LHCN-M2 (cell line): Measurements from ENCODE around the gene SLC51B. TPM values are rescaled to one million over a fixed set of nuclear protein-coding genes. Genes with fewer than 3 reads are reported as not detected.
A peak's percentile ranks its signal among the peaks of the same experiment; 100 is the strongest.

ENCODE experiments used
- DNase-seq: peaks from one replicate; pipeline ENCODE4 v3.0.0-alpha.2; 2012; ENCODE audit warnings: low read depth
- total RNA-seq: library from RNA; depleted of rRNA; stranded (reverse); fragments of >200 nt; gene quantifications from 2 replicates; pipeline ENCODE4 v1.2.3, GENCODE V29; 2014

SLC51B gene
- total RNA-seq, 1 experiment from 2014 or later = 0.23 TPM

DNA sequence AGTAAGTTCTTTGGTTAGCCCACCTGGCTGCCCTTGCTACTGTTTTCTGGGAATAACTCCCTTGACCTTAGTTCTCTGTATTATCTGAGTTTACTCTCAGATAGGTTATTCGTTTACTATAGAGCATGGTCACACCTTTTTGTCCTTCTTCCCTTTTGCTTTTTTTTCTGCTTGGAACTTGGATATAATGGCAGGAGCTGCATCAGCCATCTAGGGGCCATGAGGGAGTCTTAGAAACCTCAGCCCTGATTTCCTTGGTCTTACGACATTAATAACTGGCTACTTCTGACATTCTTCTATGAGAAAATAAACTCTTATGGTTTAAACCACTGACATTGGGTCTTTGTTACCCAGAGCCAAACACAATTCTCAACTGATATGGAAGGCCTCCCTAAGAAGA lies 3.4 kb upstream of the SLC51B start:
- no peak for DNase-seq

DNA sequence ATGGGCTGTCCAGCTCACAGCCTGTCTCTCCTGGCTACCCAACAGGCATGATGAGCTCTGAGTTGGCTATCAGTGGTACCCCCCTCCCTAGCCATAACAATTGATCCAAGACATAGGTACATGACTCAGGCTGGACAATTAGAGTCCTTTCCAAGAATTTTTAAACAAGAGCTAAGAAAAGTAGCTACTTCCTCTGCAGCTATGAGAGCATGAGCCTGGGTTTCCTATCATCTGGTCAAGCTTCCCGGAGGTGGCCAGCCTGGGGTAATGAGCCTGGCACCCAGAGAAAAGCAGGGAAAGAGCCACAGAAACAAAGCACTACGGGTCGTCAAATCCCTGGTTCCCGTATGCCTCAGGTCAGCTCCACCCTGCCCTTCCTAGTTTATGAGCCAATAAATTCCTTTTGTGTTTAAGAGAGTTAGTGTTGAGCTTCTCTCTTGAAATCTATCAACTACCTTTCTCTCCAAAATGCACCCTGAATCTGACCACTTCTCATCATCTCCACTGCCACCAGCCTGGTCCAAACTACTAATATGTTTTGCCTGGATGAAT lies 2.3 kb upstream of the SLC51B start:
- DNase-seq = no peak

DNA sequence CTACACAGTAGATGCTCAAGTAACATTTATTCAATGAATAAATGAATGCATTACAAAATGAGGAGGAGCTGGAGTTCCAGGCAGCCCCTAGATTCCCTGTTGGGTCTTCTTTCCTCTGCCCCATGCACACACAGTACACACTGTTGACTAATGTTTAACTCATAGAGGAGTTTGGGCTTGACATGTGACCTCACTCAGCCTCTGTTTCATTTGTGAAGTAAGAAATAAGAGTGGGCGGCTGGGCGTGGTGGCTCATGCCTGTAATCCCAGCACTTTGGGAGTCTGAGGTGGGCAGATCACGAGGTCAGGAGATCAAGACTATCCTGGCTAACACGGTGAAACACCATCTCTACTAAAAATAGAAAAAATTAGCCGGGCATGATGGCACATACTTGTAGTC lies 969 bp upstream of the SLC51B start:
- DNase-seq = peak; percentile 78

GRCh38 chr15:65048241-65048640 lies 3.1 kb downstream of the SLC51B start:
- no peak for DNase-seq

DNA sequence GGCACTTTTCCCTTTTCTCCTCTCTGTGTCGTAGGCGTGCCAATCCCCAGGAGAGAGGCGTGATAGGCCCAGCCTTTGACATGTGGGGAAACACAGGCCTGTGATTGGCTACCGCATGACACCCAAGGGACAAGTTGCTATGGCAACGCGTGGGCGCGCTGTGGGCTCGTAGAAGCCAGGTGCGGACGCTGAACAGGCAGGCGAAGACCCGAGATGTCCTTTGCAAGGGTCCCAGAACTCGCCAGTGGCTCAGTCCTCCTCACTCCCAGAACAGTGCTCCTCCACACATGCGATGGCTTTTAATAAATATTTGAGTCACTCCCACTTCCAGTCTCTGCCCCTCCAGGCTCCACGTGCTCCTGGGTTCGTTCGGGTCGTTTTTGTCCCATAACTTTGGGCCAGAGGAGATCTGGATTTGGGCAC lies 4.2 kb downstream of the SLC51B start:
- peak; percentile 94 for DNase-seq

- no peak for DNase-seq
Observed at GRCh38 chr15:65050270-65050669, 5.1 kb downstream of the SLC51B start.

GRCh38 chr15:65051266-65051665 lies 6.1 kb downstream of the SLC51B start:
- DNase-seq = no peak

- no peak for DNase-seq
Observed at GRCh38 chr15:65052956-65053355, 7.8 kb downstream of the SLC51B start.

DNA sequence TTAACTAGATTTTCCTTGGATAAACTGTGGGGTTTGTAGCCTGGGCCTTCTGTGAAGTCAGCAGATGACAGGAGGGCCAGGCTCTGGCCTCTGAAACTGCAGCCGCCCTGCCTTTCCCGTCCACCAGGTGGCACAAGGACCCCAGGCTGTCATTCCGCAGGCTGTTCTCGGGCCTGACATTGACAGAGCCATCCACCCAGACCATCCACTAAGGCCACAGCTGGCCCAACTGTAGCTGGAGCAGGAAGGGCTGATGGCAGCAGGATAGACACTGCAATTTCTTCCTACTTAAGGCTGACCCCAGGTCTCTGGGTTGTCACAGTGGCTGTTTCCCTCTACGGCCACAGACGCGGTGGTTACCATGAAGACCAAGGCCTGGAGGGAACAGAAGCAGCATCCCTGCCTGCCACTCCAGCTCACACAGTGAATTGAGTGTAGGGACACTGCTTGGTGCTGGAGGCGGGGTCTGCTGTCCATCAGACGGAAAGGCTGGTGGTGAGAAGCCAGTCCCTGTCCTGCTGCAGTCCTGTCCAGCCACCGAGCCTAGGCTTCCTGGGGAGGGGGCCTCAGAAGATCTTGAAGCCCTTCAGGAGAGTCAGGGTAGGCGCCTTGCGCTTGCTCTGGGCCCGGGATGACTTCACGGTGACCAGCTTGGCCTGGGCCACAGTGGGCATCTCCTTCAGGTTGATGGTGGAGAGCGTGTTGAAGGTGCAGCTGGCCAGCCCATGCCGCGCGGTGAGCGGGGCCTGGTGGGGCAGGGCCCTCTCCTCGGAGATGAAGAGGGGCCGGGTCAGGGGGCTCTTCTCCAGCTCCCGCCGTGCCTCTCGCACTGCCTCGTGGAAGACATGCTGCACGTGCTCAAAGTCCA lies 9.4 kb downstream of the SLC51B start:
- DNase-seq = peak; percentile 55

GRCh38 chr15:65055201-65055870 lies 10.1 kb downstream of the SLC51B start:
- peak; percentile 36 for DNase-seq

GRCh38 chr15:65056106-65056505 lies 10.9 kb downstream of the SLC51B start:
- DNase-seq = no peak

DNA sequence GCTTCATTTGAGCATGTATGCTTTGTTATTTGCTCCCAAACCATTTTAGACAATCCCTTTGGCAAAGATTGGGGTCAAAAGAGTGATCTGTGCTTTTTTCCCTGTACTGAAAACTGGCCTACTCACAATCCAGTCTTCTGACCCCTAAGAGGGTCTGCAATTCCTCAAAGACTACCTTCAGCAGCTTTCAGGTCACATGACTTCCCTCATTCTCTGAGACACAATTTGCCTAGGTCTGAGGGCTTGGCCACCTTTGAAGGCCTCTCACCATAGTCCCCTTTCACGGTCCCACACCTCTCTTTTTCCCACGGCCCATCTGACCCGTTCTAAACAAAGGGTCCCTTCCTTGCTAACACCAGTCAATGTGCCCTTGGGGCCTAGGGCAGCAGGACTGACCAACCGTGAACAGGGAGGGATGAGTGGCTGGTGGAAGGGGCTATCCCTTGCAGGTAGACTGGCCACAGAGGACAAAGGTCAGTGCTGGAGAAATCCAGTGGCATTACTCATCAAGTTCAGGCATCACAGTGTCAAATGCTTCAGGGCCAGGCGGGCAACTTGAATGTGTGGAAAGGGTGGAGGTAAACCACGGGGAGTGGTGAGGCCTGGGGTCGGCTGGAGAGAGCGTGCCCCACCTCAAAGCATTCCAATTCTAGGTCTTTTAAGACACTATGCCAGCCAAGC lies 11.8 kb downstream of the SLC51B start:
- DNase-seq = peak; percentile 27

- no peak for DNase-seq
Observed at GRCh38 chr15:65057549-65057940, 12.4 kb downstream of the SLC51B start.

- no peak for DNase-seq
Observed at GRCh38 chr15:65058394-65059368, 13.5 kb downstream of the SLC51B start.

DNA sequence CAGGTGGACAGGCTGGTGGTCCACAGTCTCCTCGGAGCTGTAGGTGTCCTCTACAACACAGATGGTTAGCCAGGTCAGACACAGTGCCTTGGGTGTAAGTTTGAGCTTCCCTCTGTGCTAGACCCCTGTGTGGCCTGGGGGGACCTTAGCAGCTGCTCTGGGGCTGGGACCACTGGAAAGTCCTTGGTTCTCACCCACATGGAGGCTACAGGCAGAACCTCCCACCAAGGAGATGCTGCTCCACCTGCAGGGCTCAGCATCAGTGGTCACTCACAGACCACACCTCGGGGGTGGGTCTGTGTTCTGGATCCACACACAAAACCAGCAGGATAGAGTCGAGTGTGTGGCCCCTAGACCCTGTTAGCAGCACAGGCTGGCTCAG lies 14.2 kb downstream of the SLC51B start:
- no peak for DNase-seq

DNA sequence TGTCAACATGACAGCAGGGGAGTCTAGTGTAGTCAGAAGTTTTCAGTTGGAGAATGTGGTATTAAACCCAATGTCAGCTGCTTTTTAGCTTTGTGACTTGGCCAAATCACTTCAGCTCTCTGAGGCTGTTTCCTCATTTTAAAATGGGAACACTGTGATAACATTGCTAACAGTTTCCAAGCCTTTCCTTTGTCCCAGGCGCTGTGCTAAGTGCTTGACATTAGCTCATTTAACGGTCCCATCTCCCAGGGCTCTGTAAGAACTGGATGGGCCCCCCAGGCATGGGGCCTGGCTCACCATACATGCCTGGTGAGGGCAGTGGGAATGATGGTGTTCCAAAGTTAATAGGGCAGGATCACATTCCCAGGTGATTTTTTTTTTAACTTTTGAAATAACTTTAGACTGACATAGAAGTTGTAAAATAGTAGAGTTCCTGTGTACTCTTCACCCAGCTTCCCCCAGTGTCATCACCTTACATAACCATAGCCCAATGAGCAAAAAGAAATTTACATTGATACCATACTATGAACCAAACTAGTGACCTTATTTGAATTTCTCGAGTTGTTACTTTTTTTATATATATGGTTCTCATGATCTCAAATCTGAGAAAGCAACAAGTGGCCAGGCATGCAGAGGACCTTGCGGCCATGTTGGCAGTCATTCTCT lies 14.9 kb downstream of the SLC51B start:
- DNase-seq = no peak

DNA sequence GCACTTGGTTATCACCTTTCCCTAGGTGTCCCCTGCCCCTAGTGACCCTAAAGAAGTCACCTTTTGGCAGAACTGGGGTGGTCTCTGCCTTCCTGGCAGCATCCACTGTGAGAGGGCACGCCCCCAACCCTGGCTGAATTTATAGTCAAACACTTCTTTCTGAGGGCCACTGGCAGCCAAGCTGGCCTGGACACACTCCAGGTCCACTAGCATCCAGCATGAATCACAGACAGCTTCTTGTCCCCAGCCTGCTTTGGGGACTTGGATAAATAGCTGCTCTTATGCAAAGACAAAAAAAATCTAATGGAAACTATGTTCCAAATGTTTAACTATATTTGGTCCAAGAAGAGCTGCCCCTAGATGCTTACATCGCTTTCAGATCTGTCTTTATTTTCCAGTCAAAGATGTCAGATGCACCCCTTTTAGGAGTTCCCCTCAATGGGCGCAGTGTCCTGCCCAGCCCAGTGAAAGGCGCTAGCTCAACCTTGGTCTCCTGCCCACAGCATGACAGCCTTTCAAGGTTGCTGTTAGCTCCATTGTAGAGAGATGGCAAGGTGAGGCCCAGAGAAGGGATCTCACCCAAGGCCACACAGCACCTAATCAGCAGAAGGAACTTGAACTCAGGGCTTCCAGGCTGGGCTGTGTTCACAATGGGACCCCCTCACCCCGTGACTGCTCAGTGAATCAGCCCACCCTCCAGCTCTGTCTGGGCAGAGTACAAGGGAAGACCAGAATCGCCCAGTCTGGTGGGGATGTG lies 15.6 kb downstream of the SLC51B start:
- no peak for DNase-seq

GRCh38 chr15:65062061-65062460 lies 16.9 kb downstream of the SLC51B start:
- DNase-seq = no peak

DNA sequence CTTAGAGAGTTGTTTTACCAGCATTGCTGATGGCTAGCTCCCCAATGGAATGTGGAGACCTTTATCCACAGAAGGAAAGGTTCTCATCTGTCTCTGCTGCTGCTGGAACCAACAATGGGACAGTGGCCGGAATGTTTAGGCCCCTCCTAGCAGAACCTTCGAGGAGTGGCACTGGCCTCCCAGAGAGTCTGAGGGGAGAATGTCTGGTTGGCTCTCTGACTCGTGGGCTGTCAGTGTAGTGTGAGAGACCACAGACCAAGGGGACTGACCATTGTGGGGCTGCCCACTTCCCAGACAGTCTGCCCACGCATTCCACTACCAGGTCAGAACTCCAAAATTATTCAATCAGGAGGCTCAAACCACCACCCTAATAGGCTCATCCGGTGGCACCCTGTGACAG lies 17.5 kb downstream of the SLC51B start:
- DNase-seq = no peak
